AG10803 (cell line): ENCODE results near the gene SHLD1.
"Not testable (repeated sequence)": the region's sequence is repeated elsewhere in the genome, so short reads cannot be mapped to it uniquely, and the experiment has no call there.

ENCODE experiments used
- DNase-seq: peaks from one replicate; pipeline ENCODE4 v3.0.0; 2010; ENCODE audit warnings: low read depth
- H3K4me3 ChIP-seq: 2 replicates; pipeline ENCODE4 v1.5.1; 2011; ENCODE audit warnings: mild to moderate bottlenecking, low read length, control low read depth
- CTCF ChIP-seq: conservative IDR thresholded peaks from 2 replicates; pipeline ENCODE4 v1.5.1; 2011; ENCODE audit warnings: mild to moderate bottlenecking, low read length, control low read depth, inconsistent platforms

Gene SHLD1

DNA sequence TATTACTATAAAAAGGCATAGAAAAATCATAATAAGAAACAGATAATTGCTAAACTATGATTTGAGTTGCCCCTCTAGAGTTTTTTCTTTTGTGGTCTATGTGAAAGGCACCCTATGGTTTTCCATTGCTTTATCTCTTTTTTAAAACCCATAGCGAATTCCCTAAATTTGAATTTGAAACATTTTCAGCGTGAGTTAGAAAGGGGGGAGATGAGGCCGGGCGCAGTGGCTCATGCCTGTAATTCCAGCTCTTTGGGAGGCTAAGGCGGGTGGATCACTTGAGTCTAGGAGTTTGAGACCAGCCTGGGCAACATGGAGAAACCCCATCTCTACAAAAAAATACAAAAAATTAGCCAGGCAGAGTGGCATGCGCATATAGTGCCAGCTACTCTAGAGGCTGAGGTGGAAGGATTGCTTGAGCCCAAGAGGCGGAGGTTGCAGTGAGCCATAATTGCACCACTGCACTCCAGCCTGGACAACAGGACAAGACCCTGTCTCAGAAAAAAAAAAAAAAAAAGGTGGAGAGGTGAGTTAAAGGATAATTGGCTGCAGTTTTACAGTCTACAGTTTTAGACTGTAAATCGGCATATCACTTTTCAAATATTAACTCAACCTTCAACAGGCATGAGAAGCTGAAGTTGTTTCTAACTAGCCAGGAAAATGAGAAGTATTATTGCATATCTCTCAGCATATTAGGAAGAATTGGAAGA lies 46.3 kb downstream of the SHLD1 start:
- TF ChIP-seq CTCF: no peak
- H3K4me3 ChIP-seq: no peak overlapping the region
- DNase-seq: no peak

- no peak overlapping the region for H3K4me3 ChIP-seq
- no peak for DNase-seq
- no peak for TF ChIP-seq CTCF
Observed at GRCh38 chr20:5797165-5797564, 47.0 kb downstream of the SHLD1 start.

- no peak overlapping the region for H3K4me3 ChIP-seq
- no peak for DNase-seq
- TF ChIP-seq CTCF: no peak
Observed at GRCh38 chr20:5797843-5798462, 47.8 kb downstream of the SHLD1 start.

- DNase-seq, H3K4me3 ChIP-seq: not testable (repeated sequence)
Observed at GRCh38 chr20:5803754-5804303, 53.6 kb downstream of the SHLD1 start.

DNA sequence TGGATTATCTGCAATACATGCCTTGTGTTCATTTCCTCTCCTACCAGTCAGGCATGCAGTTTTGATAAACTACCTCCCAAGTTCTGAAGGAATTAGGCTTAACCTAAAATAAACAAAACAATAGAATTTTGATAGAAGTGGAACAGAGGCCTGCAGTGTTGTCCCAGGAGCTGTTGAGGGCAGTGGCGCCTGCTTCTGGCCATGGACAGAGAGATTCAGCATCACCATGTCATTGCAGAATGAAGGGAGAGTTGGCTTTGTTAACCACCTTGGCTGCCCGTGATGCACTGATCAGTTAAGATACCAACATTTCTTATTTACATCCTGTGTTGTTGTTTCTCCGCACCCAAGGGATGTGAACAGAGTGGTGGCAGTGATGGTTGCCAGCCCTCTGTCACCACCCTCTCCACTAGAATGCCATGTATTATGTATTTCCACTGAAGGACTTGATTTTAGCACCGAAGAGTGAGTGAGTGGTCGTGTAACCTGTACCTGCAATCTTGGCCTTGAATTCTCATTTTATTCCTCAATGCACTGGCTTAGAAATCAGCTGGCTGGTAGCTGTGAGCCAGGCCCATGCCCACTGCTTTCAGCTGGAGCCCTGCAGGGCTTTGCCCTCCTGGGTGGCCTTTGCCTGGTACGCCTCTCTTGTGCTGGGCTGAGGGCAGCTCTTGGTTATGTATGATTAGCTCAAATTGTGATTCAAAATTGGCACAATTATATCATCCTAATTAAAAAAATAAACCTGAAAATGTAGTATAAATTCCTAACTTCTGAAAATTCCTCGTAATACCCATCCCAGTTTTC lies 56.5 kb downstream of the SHLD1 start:
- DNase-seq: no peak
- TF ChIP-seq CTCF: no peak; the same call in 1 of the 2 replicates

GRCh38 chr20:5807431-5807830 lies 57.2 kb downstream of the SHLD1 start:
- no peak overlapping the region for H3K4me3 ChIP-seq
- DNase-seq: no peak

More for the DNA sequence above, 56.5 kb downstream of the SHLD1 start:
- H3K4me3 ChIP-seq: no peak overlapping the region

More at GRCh38 chr20:5807431-5807830, 57.2 kb downstream of the SHLD1 start:
- no peak for TF ChIP-seq CTCF
